ENCODE measurements around the gene LAMB3. TPM values are rescaled to one million over a fixed set of nuclear protein-coding genes. Genes with fewer than 3 reads are reported as not detected.

LAMB3 gene
- total RNA-seq, 2 experiments from 2014 or later = 0.25 to 0.31 TPM

DNA sequence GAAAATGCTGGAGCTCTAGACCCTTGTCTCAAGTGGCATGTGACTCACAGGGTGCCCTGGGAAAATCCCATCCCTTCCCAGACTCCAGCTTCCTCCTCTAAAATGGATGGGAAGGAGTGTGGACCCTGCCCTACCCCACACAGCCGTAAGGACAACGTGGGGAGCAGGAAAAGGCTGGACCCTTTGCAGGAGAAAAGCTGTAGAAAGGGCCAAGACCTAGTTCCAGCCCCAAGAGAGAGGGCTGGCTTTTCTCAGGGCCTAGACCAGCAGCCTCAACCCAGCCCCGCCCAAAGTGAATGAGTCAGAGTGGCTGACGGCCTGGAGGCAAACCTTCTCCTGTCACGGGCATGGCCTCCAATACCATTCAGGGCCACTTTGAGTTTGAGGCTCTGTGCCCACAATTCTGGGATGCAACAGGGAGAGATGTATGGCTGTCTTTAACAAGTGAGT, 1.1 kb downstream of the LAMB3 start:
- Mint-ChIP-seq H3K27me3 (no peaks in the 10 kb centered on the region), H3K9me3 (no peaks in the 10 kb centered on the region), H3K4me3 (no peak overlapping the region), H3K4me1 (ENCODE audit: low read depth) (peaks cover 32% of the 10 kb centered on the region), H3K27ac (no peak overlapping the region), H3K36me3 (ENCODE audit: low read depth) (no peaks in the 10 kb centered on the region)
- Histone ChIP-seq H3K27ac (ENCODE audit: low read depth in 1 of 2, low read length in 2 of 2) (no peak overlapping the region), H3K9me3 (ENCODE audit: control insufficient read depth in 1 of 2, insufficient read depth in 1 of 2, low read length in 2 of 2) (no peaks in the 10 kb centered on the region), H3K27me3 (ENCODE audit: control insufficient read depth in 1 of 2, insufficient read depth in 2 of 2, low read length in 2 of 2) (no peaks in the 10 kb centered on the region), H3K4me3 (ENCODE audit: low read length) (no peak overlapping the region), H3K4me1 (ENCODE audit: insufficient read depth, low read length) (peaks cover 30% of the 10 kb centered on the region), H3K36me3 (ENCODE audit: insufficient read depth, low read length) (no peaks in the 10 kb centered on the region)
- DNase-seq (peak in 12 of 14 experiments; percentile 15 to 79 (median 44)), ATAC-seq (ENCODE audit: poor library complexity) (peak; percentile 74)
- ChIA-PET CTCF (no interaction called here), POLR2A (no interaction called here)
- intact Hi-C loops (cut with DNase I, micrococcal nuclease) = no loop called here
- TF ChIP-seq, protein P1, sequence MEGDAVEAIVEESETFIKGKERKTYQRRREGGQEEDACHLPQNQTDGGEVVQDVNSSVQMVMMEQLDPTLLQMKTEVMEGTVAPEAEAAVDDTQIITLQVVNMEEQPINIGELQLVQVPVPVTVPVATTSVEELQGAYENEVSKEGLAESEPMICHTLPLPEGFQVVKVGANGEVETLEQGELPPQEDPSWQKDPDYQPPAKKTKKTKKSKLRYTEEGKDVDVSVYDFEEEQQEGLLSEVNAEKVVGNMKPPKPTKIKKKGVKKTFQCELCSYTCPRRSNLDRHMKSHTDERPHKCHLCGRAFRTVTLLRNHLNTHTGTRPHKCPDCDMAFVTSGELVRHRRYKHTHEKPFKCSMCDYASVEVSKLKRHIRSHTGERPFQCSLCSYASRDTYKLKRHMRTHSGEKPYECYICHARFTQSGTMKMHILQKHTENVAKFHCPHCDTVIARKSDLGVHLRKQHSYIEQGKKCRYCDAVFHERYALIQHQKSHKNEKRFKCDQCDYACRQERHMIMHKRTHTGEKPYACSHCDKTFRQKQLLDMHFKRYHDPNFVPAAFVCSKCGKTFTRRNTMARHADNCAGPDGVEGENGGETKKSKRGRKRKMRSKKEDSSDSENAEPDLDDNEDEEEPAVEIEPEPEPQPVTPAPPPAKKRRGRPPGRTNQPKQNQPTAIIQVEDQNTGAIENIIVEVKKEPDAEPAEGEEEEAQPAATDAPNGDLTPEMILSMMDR (IDR thresholded peaks at IDR 0.05) = no peak

DNA sequence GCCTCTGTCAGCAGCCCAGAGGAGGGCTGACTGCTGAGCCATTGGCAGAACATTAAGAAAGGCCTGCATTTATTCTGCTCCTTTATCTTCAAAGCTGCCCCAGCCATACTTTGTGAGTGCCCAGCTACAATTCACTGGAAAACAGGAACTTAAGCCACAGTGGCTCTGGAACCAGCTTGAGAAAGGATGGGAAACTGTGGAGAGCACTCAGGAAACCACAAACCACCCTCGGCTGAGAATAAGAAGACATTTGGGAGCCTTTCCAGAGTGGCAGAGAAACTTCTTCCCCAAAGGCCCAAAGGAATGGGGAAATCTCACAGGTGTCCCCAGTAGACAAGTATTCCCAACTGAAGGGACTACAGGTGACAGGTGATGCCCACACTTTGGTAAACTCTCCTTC, 1.8 kb downstream of the LAMB3 start:
- Histone ChIP-seq H3K4me3 (ENCODE audit: low read length) (no peak overlapping the region), H3K27ac (ENCODE audit: low read depth in 1 of 2, low read length in 2 of 2) (no peak overlapping the region), H3K36me3 (ENCODE audit: insufficient read depth, low read length) (no peaks in the 10 kb centered on the region), H3K9me3 (ENCODE audit: control insufficient read depth in 1 of 2, insufficient read depth in 1 of 2, low read length in 2 of 2) (no peaks in the 10 kb centered on the region), H3K4me1 (ENCODE audit: insufficient read depth, low read length) (peaks cover 30% of the 10 kb centered on the region), H3K27me3 (ENCODE audit: control insufficient read depth in 1 of 2, insufficient read depth in 2 of 2, low read length in 2 of 2) (no peaks in the 10 kb centered on the region)
- DNase-seq (peak in 2 of 14 experiments; percentile 39 to 44), ATAC-seq (ENCODE audit: poor library complexity) (no peak)
- intact Hi-C loops (cut with DNase I, micrococcal nuclease) = no loop called here
- no peaks in the 10 kb centered on the region for H3K27me3 Mint-ChIP-seq
- no peaks in the 10 kb centered on the region for H3K36me3 Mint-ChIP-seq (ENCODE audit: low read depth)
- TF ChIP-seq, protein P1 (IDR thresholded peaks at IDR 0.05) = no peak
- H3K9me3 Mint-ChIP-seq = no peaks in the 10 kb centered on the region
- CTCF ChIA-PET = no interaction called here
- H3K4me1 Mint-ChIP-seq (ENCODE audit: low read depth) = peaks cover 32% of the 10 kb centered on the region
- POLR2A ChIA-PET = no interaction called here
- no peak overlapping the region for H3K4me3 Mint-ChIP-seq
- no peak overlapping the region for H3K27ac Mint-ChIP-seq

DNA sequence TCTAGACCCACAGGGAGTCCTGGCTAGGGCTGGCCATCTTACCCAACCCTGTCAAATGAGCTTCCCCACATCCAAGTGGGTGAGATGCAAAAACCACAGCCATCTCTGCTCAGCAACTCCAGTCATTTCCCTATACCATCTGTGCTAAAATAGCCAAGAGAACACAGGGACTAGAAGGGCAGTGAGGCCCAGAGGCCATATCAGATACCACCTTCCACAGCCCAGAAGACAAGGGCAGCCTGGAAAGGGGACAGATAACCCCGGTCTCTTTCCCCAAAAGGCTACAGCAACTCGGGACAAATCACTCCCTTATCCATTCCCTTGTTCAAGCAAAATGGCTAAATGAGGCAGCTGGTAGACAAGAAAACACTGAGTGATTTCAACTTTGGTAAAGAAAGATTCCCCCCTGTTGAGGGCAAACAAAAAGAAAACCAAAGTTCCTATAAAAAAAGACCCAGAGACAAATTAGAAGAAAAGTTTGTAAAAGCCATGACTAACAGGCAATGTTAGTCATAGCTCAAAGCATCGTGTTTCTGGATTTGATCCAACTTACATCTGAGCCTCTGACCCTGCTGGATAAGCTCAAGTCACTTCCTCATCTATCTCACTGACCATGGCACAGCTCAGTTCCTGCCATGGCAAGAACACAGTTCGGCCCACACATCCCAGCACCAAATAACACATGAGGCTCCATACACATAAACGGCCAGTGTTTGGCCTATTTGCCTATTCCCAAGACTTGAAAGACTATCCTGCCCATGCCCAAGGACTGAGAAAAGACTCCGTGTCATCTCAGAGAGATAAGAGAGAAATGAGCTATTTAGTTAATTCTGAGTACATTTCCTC, 3.1 kb downstream of the LAMB3 start:
- H3K4me3 ChIP-seq (ENCODE audit: low read length) = no peak overlapping the region
- ATAC-seq (ENCODE audit: poor library complexity) (no peak), DNase-seq (peak in 2 of 14 experiments; percentile 60 to 67)
- H3K4me3 Mint-ChIP-seq = no peak overlapping the region
- ChIA-PET POLR2A (no interaction called here), CTCF (no interaction called here)
- peaks cover 32% of the 10 kb centered on the region for H3K4me1 Mint-ChIP-seq (ENCODE audit: low read depth)
- intact Hi-C loops (cut with DNase I, micrococcal nuclease) = no loop called here
- no peaks in the 10 kb centered on the region for H3K36me3 ChIP-seq (ENCODE audit: insufficient read depth, low read length)
- no peaks in the 10 kb centered on the region for H3K9me3 Mint-ChIP-seq
- no peak overlapping the region for H3K27ac ChIP-seq (ENCODE audit: low read depth in 1 of 2, low read length in 2 of 2)
- H3K36me3 Mint-ChIP-seq (ENCODE audit: low read depth) = no peaks in the 10 kb centered on the region
- H3K27me3 Mint-ChIP-seq = no peaks in the 10 kb centered on the region
- peaks cover 30% of the 10 kb centered on the region for H3K4me1 ChIP-seq (ENCODE audit: insufficient read depth, low read length)
- H3K27me3 ChIP-seq (ENCODE audit: control insufficient read depth in 1 of 2, insufficient read depth in 2 of 2, low read length in 2 of 2) = no peaks in the 10 kb centered on the region
- TF ChIP-seq, protein P1 (IDR thresholded peaks at IDR 0.05) = no peak
- no peak overlapping the region for H3K27ac Mint-ChIP-seq
- H3K9me3 ChIP-seq (ENCODE audit: control insufficient read depth in 1 of 2, insufficient read depth in 1 of 2, low read length in 2 of 2) = no peaks in the 10 kb centered on the region
